Dedifferentiated amniotic fluid mesenchymal stem cell (primary cell): ENCODE results near the gene SNX20.

Experiments used
- DNase-seq: peaks from one replicate; pipeline ENCODE4 v3.0.0-alpha.2; 2016; ENCODE audit errors: extremely low spot score

SNX20 gene

DNA sequence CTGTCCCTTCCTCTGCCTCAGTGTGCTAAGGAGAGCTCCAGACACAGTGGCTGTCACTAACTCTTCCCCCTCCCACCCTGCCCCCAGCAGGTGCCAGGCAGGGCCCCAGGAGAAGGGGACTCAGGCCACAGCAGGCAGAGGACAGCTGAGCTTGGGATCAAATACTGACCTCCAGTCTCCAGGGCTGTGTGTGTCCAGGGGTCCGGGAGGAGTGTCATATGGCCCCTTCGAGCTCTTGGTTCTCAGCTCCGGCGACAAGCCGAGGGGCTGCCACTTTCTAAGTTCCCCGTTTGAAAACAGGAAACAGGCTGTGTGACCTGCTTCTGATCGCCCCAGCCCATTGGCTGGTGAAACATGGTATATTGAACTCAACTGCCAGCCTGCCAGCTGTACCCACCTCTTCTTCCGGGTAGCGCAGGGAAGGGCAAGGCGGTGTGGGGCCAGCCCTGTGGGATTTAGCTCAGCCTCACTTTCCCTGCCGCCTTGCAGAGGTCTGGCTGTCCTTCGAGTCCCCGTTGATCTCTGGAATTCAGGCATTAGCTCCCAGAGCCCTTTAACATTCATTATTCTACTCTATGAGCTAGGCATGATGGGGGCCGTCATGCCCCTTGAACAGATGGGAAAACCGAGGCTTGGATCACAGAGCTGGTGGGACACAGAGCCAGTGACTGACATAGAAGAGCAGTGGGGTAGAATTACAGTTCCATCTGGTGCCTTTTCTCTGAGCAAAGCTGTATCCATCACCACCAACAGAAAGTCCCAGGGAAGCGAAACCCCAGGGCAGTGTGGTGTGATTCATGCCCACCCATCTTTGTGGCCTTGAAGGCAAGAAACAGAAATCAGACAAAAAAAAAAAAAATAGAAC lies at the start of gene SNX20:
TSS of gene SNX20 (minus strand) at position 292 of the 865 bp plus-strand sequence. CDS start 3,786 bp downstream, outside the sequence.
- DNase-seq: no peak

DNA sequence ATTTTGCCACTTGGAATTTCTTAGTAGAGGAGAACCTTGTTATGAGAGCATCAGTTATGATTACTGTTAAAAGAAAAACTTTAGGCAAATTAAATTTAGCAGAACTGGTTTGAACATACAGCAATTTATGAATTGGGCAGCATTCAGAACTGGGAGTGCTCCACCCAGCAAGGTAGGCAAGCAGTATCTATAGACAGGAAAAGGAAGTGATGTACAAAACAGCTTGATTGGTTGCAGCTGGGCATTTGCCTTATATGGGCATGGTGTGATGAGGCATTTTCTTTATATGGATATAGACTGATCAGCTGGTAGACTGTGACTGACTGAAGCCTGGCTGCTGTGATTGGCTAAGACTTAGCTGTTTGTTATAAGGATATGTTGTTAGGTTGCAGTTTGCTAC lies 43.2 kb upstream of the SNX20 start:
- DNase-seq: no peak

- no peak for DNase-seq
These were observed 41.8 kb upstream of the SNX20 start for GRCh38 chr16:50722960-50723359.

DNA sequence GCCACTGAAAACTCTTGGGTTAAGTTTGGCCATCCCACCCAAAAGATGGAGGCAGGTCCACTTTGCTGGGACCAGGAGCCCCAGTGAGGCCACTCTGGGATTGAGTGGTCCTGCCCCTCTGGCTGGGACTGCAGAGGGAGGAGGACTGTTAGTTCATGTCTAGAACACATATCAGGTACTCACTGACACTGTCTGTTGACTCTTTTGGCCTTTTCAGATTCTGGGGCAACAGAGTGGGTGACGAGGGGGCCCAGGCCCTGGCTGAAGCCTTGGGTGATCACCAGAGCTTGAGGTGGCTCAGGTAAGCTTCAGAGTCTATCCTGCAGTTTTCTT lies 41.3 kb upstream of the SNX20 start:
- no peak for DNase-seq

DNA sequence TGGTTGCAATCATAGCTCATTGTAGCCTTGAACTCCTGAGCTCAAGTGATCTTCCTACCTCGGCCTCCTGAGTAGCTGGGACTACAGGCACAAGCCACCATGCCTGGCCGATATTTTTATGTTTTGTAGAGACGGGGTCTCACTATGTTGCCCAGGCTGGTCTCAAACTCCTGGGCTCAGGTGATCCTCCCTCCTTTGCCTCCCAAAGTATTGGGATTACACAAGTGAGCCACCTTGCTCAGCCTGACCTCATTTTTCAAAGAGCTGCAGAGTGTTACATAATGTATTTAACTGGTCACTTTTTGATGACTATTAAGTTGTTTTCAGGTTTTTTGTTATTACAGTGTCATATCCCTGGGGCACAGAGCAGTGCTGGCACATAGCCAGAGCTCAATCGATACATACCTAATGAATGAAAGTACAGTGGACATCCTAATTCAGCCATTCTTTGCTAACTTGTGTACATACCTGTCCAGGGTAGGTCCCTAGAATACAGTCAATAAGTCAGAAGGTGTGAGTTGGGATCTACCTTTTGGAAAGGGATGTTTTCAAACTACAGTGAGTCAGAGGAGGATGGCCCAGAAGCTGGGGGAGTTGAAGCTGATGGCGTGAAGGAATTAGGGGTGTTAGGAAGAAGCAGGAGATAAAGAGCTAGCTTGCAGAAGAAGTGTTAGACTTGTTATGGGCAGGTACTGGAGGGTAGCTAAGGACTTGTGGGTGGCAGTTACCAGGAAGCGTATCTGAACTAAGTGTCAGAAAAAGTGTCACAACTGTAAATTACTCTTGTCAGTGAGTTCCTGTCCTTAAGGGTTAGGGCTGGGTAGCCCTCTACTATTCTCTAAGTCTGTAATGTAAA lies 40.7 kb upstream of the SNX20 start:
- DNase-seq: no peak

DNA sequence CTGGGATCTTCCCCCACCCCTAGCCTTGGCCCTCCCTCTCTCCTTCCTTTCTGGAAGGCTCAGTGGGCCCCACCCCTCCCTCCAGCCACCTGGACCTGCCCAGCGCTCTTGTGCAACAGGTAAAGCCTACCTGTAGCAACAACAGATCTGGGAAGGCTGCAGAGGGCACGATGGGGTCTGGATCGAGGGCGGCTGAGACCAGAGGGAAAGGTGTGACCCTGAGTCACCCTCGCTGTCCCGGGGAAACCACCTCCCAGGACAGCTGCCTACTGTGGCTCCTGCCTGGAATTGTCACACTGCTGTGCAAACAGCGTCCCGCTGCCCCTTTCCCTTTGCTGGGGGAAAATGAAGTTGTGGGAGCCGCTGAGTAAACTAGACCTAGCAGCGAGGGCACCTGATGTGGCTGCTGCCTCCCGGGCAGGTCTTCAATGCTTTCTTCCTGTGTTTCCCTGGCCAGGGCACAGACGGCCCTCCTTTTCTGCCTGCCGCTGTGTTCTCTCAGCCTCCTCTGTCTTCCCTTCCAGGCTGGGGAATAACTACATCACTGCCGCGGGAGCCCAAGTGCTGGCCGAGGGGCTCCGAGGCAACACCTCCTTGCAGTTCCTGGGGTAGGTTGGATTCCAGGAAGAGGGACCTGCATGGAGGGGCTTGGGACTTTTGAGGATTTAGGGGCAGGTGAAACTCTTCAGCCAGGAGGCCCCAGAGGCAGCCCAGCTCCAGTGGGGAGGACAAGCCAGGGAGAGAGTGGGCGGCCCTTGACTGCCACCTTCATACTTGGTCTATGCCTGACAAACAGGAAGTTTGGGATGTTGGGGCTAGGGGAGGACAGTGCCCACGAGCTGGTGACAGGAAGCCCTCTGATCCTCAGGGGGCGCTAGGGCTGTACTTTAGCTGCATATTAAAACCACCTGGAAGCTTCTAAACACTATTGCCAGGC lies 38.6 kb upstream of the SNX20 start:
- no peak for DNase-seq

GRCh38 chr16:50718761-50719400 lies 37.8 kb upstream of the SNX20 start:
- DNase-seq: no peak

DNA sequence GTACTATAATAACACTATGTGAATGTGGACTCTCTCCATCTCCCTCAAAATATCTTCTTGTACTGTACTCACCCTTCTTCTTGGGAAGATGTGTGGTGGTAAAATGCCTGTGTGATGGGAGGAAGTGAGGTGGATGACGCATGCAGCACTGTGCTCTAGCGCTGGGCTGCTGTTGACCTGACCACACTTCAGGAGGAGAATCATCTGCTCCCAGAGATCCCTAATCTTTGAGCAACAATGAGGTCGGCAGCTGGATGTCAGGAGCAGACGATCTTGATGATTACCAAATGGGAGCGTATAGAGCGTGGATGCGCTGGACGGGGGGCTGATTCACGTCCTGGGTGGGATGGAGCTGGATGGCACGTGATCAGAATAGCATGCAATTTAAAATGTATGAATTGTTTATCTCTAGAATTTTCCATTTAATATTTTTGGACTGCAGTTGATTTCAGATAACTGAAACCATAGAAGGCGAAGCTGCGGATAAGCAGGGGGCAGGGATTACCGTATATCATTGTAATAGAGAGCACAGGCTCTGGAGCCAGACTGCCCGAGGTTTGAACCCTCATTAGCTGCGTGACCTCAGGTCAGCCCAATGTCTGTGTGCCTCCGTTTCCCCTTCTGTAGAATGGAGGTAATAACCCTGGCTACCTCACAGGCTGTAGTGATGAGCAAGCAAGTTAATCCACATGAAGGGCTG lies 37.1 kb upstream of the SNX20 start:
- DNase-seq: no peak

- no peak for DNase-seq
These were observed 36.4 kb upstream of the SNX20 start for GRCh38 chr16:50717494-50717893.

DNA sequence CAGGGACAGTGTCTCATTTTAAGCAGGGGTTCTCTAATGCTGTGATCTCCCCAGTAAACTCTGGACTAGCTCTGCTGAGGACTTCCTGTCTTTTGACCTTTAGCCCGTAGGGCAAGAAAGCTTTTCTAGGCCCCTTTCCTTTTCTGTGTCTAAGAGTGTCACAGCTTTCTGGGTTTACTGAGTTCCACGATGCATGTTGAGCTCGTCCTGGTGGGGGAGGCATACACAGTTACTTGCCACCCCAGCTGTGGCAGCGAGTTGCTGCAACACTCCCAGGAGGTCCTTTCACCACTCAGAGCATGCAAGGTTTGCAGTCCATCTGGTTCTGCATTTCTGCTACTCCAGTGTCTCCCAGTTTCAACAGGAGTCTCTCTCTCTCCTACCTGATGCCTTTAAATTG lies 36.0 kb upstream of the SNX20 start:
- DNase-seq: no peak

- no peak for DNase-seq
These were observed 31.8 kb upstream of the SNX20 start for GRCh38 chr16:50712956-50713355.

DNA sequence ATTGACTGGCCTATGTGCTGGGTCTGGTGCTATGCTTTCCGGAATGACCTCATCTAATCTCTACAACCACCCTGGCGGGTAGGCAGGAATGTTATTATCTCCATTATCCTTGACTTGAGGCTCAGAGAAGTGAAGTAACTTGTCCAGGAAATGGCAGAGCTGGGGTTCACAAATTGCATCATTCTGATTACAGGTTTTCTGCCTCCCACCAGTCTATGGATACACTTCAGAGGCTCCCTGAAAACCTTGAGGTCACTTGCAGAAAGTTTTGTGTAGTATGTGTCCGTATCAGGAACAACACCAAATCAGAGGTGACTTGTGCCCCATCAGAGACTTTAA lies 31.4 kb upstream of the SNX20 start:
- DNase-seq: no peak

GRCh38 chr16:50711862-50712559 lies 30.9 kb upstream of the SNX20 start:
- no peak for DNase-seq

DNA sequence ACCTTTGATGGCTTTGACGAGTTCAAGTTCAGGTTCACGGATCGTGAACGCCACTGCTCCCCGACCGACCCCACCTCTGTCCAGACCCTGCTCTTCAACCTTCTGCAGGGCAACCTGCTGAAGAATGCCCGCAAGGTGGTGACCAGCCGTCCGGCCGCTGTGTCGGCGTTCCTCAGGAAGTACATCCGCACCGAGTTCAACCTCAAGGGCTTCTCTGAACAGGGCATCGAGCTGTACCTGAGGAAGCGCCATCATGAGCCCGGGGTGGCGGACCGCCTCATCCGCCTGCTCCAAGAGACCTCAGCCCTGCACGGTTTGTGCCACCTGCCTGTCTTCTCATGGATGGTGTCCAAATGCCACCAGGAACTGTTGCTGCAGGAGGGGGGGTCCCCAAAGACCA lies 29.9 kb upstream of the SNX20 start:
- DNase-seq: no peak

GRCh38 chr16:50709980-50710379 lies 28.9 kb upstream of the SNX20 start:
- no peak for DNase-seq

- no peak for DNase-seq
These were observed 28.1 kb upstream of the SNX20 start for GRCh38 chr16:50709061-50709684.

DNA sequence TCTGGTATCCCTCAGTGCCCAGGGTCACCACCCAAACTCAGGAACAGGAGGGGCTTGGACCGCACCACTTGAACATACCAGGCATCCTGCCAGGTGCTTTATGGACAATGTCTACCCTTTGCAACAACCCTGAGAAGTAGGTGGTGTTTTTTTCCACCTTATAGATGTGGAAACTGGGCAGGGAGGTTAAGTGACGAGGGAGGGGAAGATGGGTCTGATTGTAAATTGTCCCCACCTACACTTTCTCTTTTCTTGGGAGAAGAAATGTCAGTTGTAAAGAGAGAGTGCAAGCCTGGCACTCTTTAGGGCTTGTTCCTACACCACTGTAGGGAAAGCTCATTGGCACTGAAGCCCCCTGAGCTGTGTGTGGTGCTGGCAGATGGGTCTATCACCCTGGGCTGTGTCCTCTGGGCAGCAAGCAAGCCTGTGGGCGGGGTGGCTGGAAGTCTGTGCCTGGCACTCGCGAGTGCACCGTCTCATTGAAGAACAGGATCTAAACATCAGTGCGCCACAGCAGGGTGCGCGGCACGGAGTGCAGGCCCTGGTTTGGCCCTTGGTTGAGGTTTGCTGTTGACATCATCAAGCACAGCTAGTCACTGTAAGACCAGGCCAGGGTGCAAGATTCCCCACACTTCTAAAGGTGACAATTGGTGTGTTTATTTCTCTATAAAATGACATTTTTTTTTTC lies 27.4 kb upstream of the SNX20 start:
- no peak for DNase-seq

- DNase-seq: no peak
These were observed 25.1 kb upstream of the SNX20 start for GRCh38 chr16:50706250-50706649.

DNA sequence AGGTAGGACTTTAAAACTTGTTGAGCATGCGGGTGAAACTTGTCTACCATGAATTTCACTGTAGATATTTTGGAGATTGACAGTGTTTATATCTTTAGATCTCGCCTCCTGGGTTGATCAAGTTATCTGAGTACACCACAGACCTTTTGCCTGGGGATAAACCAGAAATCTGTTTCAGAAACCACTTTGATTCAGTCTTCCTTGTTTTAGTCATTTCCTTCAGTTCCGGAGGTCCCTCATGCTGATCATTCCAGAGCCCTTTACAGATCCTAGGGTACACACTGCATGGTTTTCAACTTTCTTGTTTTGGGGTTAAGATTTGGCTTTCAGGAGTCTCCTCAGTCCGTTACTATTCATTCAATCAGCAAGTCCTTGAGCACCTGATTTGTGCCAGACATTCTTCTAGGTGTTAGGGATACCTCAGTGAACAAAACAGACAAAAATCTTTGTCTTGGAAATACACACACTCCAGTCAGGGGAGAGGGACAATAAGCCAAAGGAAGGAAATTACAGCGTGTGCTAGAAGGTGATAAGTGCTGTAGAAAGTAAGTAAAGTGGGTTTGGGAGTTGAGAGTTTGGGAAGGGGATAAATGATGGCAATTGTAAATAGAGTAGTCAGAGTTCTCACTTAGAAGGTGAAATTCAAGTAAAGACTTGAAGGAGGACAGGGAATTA lies 24.5 kb upstream of the SNX20 start:
- no peak for DNase-seq
